ENCODE data around the gene PCID2. TPM values are rescaled to one million over a fixed set of nuclear protein-coding genes. Genes with fewer than 3 reads are reported as not detected.

PCID2 gene
- total RNA-seq, 1 donor from 2014 or later = 55.2 TPM

DNA sequence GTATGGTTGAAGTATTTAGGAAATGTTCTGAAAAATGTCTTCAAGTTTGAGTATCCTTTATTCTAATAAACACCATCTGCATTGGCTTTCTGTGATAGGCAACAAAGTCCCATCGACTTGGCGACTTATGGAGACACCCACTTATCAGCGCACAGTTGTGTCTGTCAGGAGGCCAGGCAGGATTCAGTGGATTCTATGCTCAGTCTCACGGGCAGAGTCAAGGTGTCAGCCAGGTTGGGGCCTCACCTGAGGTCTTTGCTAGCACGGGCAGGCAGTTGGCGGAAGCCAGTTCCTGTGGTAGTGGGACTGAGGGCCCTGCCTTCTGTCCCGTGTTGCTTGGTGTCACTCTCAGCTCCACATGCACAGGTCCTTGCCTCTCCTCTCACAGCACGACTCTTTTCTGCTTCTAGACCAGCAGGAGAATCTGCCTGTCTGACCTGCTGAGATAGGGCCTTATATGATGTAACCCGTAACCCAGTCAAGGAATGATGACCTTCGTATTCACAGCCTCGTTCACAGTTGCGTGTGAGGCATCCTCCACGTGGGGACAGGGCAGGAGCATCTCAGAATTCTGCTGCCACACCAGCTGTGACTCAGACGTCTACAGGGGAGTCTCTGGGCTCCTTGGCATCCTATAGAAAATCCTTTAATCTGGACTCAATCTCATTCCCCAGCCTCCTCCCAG, 10.9 kb upstream of the PCID2 start:
- no peak for DNase-seq

DNA sequence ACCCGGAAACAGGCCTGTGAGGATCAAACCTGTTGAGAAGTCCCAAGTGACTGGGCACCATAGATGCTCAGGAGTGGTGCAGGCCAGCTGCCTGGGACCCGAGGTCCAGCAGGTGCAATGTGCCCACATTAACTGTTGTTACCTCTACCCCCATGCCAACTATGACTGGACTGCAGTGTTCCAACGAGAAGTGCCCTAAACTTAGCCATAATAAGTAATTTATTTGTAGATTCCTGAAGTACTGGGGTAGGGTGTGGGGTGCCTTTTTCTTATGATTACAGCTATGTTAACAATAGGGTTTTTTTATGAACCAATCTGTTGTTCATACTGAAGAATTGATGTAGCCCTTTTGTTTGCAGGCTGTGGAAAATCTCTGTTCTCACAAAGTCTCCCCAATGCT, 10.1 kb upstream of the PCID2 start:
- no peak for DNase-seq

DNA sequence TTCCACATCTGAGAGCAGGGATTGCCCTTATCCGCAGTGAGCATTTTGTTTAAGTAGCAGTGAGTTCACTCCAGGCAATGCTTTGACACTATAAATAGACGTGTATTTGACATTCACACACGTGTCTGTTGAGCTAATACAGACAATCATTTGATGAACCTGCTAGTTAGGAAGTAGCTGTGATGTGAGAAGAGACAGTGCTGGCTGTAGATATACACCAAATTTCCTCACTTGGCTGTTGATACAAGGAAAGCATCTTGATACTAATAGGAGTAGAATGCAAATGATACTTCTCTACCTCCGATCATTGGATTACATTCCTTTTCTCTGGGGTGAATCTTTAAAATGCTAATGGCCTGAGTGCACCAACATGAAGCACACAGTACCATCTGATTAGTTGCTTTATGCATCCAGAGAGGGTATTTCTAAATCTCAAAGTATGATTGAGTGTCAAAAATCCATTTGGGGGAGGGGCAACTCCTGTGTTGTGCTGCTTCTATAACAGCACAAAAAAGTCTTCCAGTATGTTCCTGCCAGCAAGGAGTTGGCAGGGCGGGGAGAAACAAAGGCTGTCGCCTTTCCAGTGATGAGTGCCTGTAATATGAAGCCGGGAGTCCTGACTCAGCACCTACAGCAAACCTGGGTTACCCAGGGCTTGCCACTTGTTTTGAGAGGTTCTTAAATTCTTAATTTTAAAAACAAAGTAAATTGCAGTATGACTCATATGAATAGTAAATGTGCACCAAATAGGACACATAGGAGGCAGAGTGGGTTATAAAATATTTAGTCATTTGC, 8.0 kb upstream of the PCID2 start:
- DNase-seq = no peak

DNA sequence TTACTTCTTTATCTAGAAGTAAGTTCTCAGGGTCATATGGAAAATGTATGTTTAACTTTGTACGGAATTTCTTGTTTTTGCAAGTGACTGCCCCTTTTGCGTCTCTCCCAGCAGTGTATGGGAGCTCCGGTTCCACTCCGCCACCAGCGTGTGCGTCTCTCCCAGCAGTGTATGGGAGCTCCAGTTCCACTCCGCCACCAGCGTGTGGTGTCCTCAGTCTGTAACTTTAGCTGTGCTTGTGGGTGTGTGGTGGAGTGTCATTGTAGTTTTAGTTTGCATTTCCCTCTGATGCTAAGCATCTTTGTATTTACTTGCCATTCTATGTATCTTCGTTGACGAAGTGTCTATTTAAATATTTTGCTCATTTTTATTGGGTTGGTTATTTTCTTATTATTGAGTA, 3.3 kb upstream of the PCID2 start:
- DNase-seq = no peak

DNA sequence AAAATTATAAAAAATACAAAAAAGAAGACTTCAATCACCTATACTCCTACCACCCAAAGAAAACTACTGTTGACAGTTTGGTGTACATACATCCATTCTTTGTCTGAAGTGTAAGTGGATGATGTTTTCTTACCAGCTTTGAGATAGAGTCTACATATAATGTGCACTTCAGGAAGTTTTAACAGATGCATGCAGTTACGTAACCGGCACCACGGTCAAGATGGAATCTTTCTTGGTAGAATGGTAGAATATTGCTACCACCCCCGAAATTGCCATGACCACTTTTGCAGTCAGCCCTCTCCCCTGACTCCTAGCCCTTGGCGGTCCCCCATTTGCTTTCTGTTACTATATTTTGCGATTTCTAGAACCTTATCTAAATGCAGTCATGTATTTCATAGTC, 2.4 kb upstream of the PCID2 start:
- DNase-seq = no peak

DNA sequence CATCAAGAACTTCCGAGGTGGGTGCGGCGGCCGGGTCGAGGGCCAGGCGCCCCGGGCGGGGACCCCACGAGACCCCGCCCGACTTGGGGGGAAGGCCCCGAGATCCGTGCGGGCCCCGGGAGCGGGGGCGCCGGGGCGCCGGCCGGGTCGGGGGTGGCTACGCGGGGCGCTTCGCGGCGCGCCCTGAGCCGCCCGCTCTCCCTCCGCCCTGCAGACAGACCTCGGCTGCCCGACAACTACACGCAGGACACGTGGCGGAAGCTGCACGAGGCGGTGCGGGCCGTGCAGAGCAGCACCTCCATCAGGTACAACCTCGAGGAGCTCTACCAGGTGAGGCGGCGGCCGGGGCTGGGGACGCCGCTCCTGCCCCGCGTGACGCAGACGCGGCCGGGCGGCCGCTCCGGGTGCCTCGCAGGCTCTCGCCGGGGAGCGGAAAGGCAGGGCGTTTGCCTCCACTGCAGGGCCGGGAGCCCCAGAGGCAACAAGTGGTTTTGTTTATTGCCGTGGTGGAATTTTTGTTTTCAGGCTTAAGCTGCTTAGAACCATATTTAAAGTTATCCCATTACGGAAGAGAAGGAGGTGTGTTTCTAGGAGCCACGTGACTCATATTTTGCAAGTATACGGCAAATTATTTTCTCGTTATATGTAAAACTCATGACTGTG, 1.4 kb upstream of the PCID2 start:
- peak; percentile 59 for DNase-seq

DNA sequence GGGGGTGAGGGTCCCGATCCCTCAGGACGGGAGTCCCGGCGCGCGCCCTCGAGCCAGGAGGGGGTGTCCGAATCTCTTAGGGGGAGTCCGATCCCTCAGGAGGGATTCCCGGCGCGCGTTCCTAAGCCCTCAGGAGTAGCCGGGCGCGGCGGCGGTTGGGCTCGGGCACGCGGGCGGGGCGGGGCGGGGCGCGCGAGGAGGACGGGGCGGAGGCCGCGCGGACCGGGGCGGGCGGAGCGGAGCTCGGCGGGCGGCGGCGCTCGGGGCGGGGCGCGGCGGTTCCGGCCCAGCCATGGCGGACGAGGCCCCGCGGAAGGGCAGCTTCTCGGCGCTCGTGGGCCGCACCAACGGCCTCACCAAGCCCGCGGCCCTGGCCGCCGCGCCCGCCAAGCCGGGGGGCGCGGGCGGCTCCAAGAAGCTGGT, 878 bp upstream of the PCID2 start, which contains the start of gene CUL4A:
TSS of gene CUL4A (plus strand) at position 278 of the 423 bp plus-strand sequence. CDS start at position 293, 15 bp downstream.
- peak; percentile 89 for DNase-seq

DNA sequence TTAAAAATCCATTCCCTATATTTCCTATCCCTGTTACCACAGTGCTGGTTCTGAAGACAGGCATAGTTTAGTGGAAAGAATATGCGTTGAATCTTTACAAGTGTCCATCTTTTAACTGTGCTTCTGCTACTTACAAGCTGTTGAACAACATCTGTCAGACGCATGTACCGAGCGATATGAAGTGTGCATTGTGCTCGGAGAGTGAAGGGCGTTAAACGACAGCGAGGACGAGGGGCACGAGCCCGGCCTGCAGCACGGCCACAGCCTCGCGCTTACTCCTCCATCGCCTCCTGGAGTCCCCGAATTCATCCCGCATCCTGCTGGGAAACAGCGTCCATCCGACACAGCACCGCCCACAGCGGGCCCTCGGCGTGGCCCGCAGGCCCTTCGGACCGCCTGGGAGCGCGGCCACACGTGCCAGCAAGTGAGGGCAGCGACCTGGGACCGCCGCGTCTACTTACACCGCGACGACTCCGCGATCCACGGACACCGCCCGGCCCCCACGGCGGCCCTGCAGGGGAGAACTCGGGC, 514 bp downstream of the PCID2 start:
- DNase-seq = peak; percentile 49

DNA sequence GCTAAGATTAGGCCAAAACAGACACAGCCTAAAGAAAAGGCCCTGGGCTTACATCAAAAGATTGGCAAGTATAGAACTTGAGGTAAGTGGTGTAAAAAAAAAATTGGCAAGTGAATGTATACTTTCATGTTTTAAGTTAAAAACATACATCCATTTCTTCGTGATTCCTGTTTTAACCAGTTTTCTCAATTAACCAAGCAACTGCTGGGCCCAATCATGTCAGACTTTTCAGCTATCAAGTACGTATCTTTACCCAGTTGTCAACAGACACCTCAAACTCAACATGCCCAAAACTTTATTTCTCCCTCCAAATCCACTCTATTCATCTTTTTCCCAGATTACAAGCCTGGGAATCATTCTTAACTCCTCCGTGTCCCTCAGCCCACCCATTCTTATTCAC, 1.0 kb downstream of the PCID2 start:
- DNase-seq = no peak

DNA sequence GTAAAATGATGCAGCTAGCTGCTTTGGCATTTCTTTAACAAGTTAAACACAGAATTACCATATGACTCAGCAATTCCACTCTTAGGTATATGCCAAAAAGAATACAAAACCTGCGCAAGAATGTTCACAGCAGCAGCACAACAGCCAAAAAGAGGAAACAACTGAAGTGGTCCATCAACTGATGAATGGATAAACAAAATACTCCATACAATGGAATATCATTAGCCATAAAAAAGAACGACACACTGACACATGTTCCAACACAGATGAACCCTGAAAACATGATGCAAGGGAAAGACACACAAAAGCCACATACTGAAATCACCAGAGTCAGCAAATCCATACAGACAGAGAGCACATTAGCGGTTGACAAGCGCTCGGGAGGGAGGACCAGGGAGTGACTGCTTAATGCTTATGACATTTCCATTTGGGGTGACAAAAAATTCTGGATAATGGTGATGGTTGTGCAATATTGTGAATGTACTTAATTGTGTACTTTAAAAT, 3.0 kb downstream of the PCID2 start:
- no peak for DNase-seq

DNA sequence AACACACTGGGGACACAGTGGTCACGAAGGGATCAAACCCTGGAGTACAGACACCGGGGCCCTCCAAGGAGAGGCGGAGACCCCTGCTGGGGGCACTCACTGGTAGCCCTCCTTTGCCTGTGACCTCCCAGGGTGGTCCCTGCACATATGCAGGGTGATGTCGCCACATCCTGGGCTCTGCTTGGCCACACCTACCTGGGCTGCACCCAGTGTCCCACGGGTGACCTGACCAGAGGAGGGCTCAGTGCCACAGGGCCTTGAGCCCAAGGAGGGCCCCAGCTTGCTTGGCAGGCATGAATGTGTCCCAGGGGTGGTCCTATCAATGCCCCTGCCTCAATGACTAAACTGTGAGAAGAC, 4.1 kb downstream of the PCID2 start:
- no peak for DNase-seq

DNA sequence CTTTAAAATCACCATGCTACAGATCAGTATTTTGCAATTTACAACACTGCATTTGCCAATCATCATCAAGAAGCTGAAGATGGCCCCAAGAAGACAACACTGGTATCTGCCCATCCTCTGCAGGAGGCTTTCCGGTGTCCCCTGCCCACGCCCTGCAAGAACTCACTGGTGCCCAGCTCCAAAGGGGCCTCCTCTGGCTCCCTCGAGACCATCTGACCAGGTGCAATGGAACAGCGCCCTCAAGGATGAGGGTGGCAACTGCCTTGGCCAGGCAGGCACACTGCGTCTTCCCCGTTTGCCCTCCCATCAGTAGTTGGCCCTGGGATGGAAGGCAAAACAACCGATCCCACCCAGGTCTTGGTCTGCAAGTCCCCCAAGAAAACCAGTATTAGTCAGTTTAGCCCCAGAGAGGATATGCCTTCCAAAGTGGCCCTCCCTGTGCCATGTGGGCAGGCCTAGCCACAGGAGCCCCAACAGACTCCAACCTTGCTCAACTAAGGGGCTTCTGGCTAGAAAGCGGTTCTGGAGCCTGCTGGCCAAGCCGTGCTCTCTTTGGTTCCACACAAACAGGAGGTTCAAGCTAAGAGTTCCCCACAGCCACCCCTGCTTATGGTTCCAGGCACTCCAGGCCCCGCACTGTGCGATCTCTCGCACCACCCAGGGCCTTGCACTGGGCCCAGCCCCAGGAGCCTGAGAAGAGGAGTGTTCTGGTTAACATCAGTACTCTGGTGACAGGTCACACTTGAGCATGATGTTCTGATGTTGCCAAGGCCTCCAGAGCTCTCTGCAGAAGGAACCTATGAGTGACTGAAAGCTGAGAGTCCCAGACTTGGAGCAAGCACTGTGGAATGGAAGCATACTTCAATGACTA, 4.7 kb downstream of the PCID2 start:
- no peak for DNase-seq

DNA sequence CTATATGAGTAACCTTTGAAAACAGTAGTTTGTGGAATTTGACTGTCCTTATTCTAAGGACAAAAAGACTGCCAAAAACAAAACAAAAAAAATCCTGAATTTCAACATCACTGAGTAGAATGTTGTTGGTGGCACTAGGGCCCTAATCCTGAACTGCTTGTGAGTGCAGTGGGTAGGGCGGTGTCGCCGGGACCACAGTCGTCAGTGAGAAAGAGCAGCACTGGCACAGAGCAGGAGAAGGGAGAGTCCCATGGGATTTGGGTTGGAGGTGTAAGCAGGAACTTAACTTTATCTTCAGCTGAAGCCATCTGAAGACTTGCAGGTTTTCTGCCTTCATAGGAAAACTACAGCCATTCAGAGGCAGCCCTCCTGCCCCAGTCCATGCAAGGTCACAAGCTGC, 5.6 kb downstream of the PCID2 start:
- no peak for DNase-seq

DNA sequence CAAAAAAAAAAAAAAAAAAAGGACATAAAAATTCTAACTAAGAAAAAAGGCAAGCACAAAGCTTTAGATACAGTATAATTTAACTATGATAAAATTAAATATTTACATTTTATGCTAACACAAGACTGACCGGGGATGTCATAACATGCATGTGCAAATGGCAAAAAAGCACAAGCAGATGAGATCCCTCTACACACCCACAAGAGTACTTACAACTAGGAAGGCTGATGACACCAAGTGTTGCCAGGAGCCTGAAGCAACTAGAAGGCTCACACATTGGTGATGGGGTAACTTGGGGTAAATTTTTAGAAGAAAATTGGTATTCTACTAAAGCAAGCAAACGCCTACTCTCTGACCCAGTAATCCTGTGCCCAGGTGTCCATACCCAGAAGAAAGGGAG, 6.7 kb downstream of the PCID2 start:
- DNase-seq = no peak

DNA sequence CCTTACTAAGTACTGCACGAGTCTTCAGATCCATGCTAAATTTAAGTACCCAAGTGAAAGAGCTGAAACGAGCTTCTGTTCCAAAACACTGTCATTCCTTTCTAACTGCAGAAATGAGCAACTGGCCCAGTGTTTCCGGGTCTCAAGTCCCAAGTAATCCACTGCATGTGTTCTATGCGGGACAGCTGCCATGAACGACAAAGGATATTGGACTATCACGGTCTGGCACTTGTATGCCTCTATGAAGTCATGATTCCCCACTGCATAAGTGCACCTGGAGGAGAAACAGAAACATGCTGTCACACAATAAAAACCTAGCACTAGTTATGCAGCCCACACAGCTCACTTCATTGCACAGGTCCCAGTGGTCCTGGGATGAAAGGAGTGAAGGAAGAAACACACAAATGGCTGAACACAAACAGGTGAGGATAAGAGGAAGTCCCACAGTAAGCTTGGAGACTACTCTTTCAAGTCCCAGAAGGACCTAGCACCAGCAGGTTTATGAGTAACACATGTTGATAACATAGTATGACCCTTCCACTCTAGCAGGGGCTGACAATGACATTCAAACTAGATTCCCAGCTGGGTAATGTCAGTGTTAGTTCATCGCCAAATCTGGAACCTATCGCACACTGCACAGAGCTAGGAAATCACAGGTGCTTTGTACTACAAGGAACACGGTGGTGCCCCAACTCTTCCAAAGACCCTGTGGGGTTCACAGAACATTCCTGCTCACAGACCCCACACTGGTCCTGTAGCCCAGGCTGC, 11.3 kb downstream of the PCID2 start:
- peak; percentile 79 for DNase-seq

DNA sequence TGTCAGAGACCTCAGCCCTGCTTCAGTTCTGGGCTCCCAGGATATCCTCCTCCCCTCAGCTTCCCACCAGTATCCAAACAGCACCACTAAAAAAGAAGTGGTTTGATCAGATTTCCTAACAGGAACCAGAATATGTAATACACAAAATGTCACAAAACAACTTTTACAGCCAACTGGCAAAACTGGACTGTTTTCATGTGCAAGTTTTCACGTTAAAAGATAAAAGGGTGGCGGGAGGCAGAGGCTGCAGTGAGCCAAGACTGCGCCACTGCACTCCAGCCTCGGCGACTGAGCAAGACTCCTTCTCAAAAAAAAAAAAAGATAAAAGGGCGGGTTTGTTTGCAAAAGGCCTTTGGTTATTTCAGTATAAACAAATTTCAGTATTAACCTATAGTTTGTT, 13.1 kb downstream of the PCID2 start:
- DNase-seq = no peak

DNA sequence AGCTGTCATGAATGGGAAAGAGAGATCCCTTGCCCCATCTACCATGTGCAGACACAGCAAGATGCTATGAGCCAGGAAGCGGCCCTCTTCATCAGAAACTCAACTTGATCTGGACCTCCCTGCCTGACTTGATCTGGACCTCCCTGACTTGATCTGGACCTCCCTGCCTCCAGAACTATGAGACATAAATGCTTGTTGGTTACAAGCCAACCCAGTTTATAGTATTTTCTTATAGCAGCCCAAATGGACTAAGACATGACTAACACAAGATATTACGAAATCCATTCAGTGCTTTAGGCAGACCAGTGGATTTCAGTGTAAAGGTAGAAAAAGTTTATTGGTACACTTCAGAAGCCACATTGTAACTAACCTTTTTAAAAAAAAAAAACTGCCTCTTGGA, 15.6 kb downstream of the PCID2 start:
- no peak for DNase-seq

DNA sequence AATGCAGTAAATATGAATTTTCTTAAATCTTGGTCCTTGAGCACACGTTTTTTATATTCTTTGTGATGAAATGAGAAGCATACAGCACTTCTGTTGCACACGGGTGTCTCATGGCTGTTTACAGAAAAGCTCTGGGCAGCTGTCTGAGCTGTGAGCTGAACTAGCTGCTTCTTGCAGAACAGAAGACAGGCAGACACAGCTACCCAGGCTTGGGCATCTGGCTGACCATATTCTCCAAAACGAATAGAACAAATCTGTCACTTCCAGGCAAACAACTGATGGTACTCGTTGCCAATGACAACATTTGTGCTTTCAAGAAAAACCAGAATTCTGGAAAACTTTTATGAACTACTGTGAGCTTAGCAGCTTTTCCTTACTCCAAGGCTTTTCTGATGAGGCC, 16.2 kb downstream of the PCID2 start:
- DNase-seq = no peak

DNA sequence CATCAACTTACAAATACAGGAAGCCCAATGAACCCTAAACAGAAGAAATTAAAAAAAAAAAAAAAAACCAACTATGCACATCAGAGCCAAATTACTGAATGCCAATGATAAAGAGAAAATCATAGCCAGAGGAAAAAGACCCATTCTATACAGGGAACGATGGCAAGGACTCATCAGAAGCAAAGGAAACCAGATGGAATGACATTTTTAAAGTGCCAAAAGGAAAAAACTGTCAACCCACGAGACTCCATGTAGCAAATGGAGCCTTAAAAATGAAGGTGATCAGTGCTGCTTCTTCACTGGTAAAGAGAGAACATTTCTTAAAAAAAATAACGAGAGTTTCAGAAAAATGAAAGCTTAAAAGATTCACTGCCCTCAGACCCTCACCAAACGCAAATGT, 18.3 kb downstream of the PCID2 start:
- DNase-seq = no peak

DNA sequence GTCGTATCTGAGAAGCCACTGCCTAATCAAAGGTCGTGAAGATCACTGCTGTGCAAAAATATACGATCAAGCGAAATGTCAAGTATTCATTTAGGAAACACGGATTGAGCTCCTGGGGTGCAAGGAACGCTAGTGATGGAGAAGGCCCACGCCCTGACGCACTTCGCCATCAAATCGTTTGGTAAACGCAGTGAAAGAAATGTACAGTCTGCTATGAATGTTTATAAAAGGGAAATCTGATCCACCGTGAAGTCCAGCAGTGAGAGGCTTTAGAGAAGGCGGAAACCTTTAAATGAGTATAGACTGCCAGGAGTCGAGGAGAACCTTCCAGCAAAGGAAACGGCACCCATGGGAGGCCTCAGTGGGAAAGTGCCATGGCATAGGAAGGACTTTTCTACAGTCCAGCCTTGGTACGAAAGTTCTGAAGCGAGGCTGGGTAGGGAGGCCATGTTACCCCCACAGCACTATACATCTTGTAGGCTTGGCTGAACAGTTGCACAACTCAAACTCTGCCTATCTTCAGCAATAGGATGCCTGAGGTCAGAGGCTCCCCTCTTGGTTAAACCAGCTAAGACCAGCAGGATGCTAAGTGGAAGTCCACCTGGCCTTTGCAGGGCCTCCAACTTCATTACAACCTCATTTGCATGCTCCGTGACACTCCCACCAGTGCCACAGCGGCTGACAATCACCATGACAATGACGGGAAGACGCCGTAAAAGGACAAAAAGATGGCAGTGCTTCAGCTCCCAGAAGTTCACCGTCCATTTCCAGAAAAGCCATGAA, 20.4 kb downstream of the PCID2 start:
- DNase-seq = no peak
